SK-N-SH (cell line): Measurements from ENCODE around the gene RIPOR2. TPM values are rescaled to one million over a fixed set of nuclear protein-coding genes. Genes with fewer than 3 reads are reported as not detected.
A peak's percentile ranks its signal among the peaks of the same experiment; 100 is the strongest.

Experiments used
- CTCF ChIA-PET: fragments of 300-600, 350-600 bp; formaldehyde crosslinking; extraction: SDS; loops from one replicate; lab custom pipeline; 2021; lab: Yijun Ruan, JAX
- POLR2A ChIA-PET: fragments of 350-600 bp; sonication (Branson Sonifier 250); formaldehyde crosslinking; extraction: SDS; loops from one replicate; lab custom pipeline; 2020; ENCODE audit warnings: antibody characterized with exemption, inconsistent platforms; lab: Yijun Ruan, JAX
- DNase-seq: peaks from one replicate; pipeline ENCODE4 v3.0.0; 2012
- H2AFZ ChIP-seq: fragments of 200-600 bp; sonication (generic); 2 replicates; pipeline ENCODE4 v1.8.1; 2016; ENCODE audit warnings: antibody characterized with exemption, mild to moderate bottlenecking, low read depth
- H3F3A ChIP-seq: fragments of 200-600 bp; sonication (generic); replicated peaks from 2 replicates; pipeline ENCODE3; 2016; ENCODE audit warnings: antibody characterized with exemption, mild to moderate bottlenecking; ENCODE audit not compliant: insufficient read depth
- H3K27ac ChIP-seq, 2 experiments: fragments of 200-500 bp in 1 of 2; fragments of 200-600 bp in 1 of 2; sonication (Bioruptor generic) in 1 of 2; sonication (generic), shearing (Covaris generic) in 1 of 2; 2 replicates each; pipeline versions ENCODE4 v1.5.1 to v1.6.1; 2014 to 2016; ENCODE audit warnings: low read depth in 2 of 2, inconsistent platforms in 1 of 2, low read length in 1 of 2, mild to moderate bottlenecking in 1 of 2, mixed read lengths in 1 of 2
- H3K27me3 ChIP-seq: fragments of 200-600 bp; sonication (generic), shearing (Covaris generic); 2 replicates; pipeline ENCODE4 v1.6.1; 2016; ENCODE audit warnings: mixed run types; ENCODE audit not compliant: insufficient read depth
- H3K36me3 ChIP-seq, 2 experiments: fragments of 200-500 bp in 1 of 2; fragments of 200-600 bp in 1 of 2; sonication (Bioruptor generic) in 1 of 2; sonication (generic) in 1 of 2; replicated peaks in 1 of 2; 2 replicates each; pipeline versions ENCODE3 to v1.5.1; 2014 to 2016; ENCODE audit warnings: low read length in 1 of 2, mild to moderate bottlenecking in 1 of 2; ENCODE audit not compliant: insufficient read depth in 2 of 2, control insufficient read depth in 1 of 2
- H3K4me1 ChIP-seq, 2 experiments: fragments of 200-500 bp in 1 of 2; fragments of 200-600 bp in 1 of 2; sonication (Bioruptor generic) in 1 of 2; sonication (generic), shearing (Covaris generic) in 1 of 2; 2 replicates each; pipeline versions ENCODE4 v1.5.1 to v1.6.1; 2014 to 2016; ENCODE audit warnings: low read depth in 1 of 2, low read length in 1 of 2, mixed run types in 1 of 2; ENCODE audit not compliant: insufficient read depth in 2 of 2, control insufficient read depth in 1 of 2
- H3K4me2 ChIP-seq: fragments of 200-600 bp; sonication (generic), shearing (Covaris generic); 2 replicates; pipeline ENCODE4 v1.6.1; 2017; ENCODE audit warnings: mixed run types
- H3K4me3 ChIP-seq, 2 experiments: fragments of 200-500 bp in 1 of 2; fragments of 200-600 bp in 1 of 2; sonication (Bioruptor generic) in 1 of 2; sonication (generic), shearing (Covaris generic) in 1 of 2; 2 replicates each; pipeline versions ENCODE4 v1.5.1 to v1.8.1; 2014 to 2016; ENCODE audit warnings: low read depth in 2 of 2, inconsistent platforms in 1 of 2, low read length in 1 of 2, mild to moderate bottlenecking in 1 of 2, mixed read lengths in 1 of 2, moderate library complexity in 1 of 2
- H3K79me2 ChIP-seq: fragments of 200-600 bp; sonication (generic); 2 replicates; pipeline ENCODE4 v1.8.1; 2017; ENCODE audit warnings: mild to moderate bottlenecking; ENCODE audit not compliant: insufficient read depth
- H3K9ac ChIP-seq: fragments of 200-600 bp; sonication (generic); 2 replicates; pipeline ENCODE4 v1.6.1; 2017; ENCODE audit warnings: mixed run types
- H3K9me2 ChIP-seq: fragments of 200-600 bp; sonication (generic); 2 replicates; pipeline ENCODE4 v1.6.1; 2017; ENCODE audit warnings: mixed run types
- H3K9me3 ChIP-seq: fragments of 200-600 bp; sonication (generic); 2 replicates; pipeline ENCODE4 v1.6.1; 2017; ENCODE audit warnings: mixed run types, mild to moderate bottlenecking, moderate library complexity
- H4K20me1 ChIP-seq: fragments of 200-600 bp; sonication (generic); 2 replicates; pipeline ENCODE4 v1.6.1; 2017; ENCODE audit warnings: mild to moderate bottlenecking, mixed run types; ENCODE audit not compliant: insufficient read depth
- EP300 ChIP-seq, 2 experiments: IDR thresholded peaks; 2 replicates each; pipeline versions ENCODE4 v1.4.0 to v1.6.1; 2012; ENCODE audit warnings: borderline replicate concordance in 1 of 2, low read depth in 1 of 2, low read length in 1 of 2
- EZH2phosphoT487 ChIP-seq: fragments of 200-600 bp; sonication (generic); IDR thresholded peaks from 2 replicates; pipeline ENCODE4 v1.6.1; 2017; ENCODE audit warnings: low read depth, mixed run types, mild to moderate bottlenecking, antibody characterized with exemption, moderate library complexity, borderline replicate concordance
- FOSL2 ChIP-seq: IDR thresholded peaks from 2 replicates; pipeline ENCODE4 v1.4.0; 2012; ENCODE audit warnings: low read depth, mild to moderate bottlenecking, moderate library complexity, borderline replicate concordance
- FOXM1 ChIP-seq: IDR thresholded peaks from 2 replicates; pipeline ENCODE4 v1.4.0; 2012; ENCODE audit warnings: low read depth, mild to moderate bottlenecking
- MEF2A ChIP-seq: IDR thresholded peaks from 2 replicates; pipeline ENCODE4 v1.4.0; 2012; ENCODE audit warnings: low read depth, borderline replicate concordance
- RAD21 ChIP-seq: IDR thresholded peaks from 2 replicates; pipeline ENCODE4 v1.6.1; 2012; ENCODE audit warnings: mild to moderate bottlenecking, low read length
- RXRA ChIP-seq: IDR thresholded peaks from 2 replicates; pipeline ENCODE4 v1.4.0; 2012; ENCODE audit warnings: low read depth, mild to moderate bottlenecking, borderline replicate concordance
- WGBS: methylation state at CpG from one replicate; pipeline ENCODE4 v1.1.6; 2017; ENCODE audit warnings: low lambda C conversion rate; 5-methylcytosine and 5-hydroxymethylcytosine counted together
- polyA plus RNA-seq, 3 experiments: library from polyadenylated mRNA; depleted of rRNA; stranded (reverse); fragments of >200 nt; gene quantifications; 2 replicates each; pipeline ENCODE4 v1.2.3, GENCODE V29; 2012
- TF ChIP-seq, protein P1 (sequence below): IDR thresholded peaks from 2 replicates; pipeline ENCODE4 v1.4.0; 2012; ENCODE audit warnings: low read depth, borderline replicate concordance
- TF ChIP-seq, protein P2 (sequence below): fragments of 200-600 bp; sonication (generic); IDR thresholded peaks from 2 replicates; pipeline ENCODE4 v1.6.1; 2017; ENCODE audit warnings: antibody characterized with exemption, mild to moderate bottlenecking, moderate library complexity

Gene RIPOR2
- polyA plus RNA-seq, 1 of the 3 experiments (the other 2 are of a cell fraction) = 0.05 TPM

DNA sequence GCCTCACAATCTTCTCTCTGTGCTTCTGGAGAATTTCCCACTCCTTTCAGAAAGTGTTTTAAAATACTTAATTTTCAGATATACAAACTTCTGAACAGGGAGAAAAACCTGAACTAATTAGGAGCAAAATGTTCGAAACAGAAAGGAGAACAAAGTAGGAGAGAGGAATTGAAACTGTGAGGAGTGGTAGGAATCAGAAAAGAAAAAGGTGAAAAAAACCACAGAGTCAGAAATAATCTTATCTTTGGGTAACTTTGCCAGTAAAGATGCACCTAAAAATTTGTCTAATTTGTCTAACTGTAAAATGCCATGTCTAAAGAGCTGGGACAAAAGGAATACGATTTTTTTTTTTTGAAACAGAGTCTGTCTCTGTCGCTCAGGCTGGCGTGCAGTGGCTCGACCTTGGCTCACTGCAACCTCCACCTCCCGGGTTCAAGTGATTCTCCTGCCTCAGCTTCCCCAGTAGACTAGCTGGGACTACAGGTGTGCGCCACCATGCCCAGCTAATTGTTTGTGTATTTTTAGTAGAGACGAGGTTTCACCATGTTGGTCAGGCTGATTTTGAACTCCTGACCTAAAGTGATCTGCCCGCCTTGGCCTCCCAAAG lies 4.7 kb upstream of the RIPOR2 start:
- Histone ChIP-seq H3K36me3 (no peaks in the 10 kb centered on the region), H3F3A (no peaks in the 10 kb centered on the region), H3K9me3 (peaks cover 6% of the 10 kb centered on the region; the same call in 1 of the 2 replicates), H3K4me3 (no peak overlapping the region), H3K4me1 (no peaks in the 10 kb centered on the region), H3K27me3 (no peaks in the 10 kb centered on the region), H2AFZ (no peak overlapping the region), H3K9me2 (no peaks in the 10 kb centered on the region), H3K4me2 (no peak overlapping the region), H3K27ac (no peak overlapping the region), H4K20me1 (no peaks in the 10 kb centered on the region), H3K79me2 (no peaks in the 10 kb centered on the region), H3K9ac (no peak overlapping the region)
- POLR2A ChIA-PET = no interaction called here
- WGBS = 72% methylated on average over 9 of the region's 9 CpGs
- DNase-seq = no peak
- CTCF ChIA-PET = interaction anchor here (0.7 to 2.8 kb wide), 2 partner anchors 9 to 84 kb away, joined by 3 to 7 read pairs; no protein-coding TSS in a partner anchor
- TF ChIP-seq RXRA = no peak
- no peak for TF ChIP-seq FOSL2

DNA sequence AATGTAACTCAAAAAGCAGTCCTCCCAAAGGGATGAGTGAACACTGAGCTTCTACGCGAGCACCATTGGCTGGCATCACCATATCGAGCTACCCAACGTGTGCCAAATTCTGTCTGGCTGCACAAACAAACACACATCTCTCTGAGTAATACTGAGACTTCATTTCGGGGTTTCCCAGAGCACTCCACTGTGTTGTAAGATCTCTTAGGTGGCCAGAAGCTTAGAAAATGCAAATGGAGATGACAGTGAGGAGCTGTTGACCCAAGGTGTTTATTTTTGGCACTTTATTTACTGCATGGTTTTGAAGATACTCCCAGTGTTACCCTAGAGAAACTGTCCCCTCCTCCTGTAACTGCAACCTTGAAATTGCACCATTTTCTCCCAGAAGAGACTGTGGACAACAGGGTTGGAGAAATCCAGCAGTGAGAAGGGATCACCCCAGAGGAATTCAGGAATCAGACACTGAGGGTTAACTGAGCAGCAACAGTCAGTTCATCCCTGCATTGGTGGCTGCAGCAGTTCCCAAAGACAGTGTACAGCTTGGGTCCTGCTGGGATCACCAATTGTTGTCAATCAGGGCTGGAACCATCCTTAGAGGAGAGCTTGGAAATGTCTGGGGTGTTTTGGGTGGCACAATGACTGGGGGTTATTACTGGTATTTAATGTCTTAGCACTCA lies 1.0 kb upstream of the RIPOR2 start:
- Histone ChIP-seq H3K9me3 (no peaks in the 10 kb centered on the region), H2AFZ (no peak overlapping the region), H4K20me1 (no peaks in the 10 kb centered on the region), H3K9me2 (no peaks in the 10 kb centered on the region), H3K27ac (no peak overlapping the region), H3K4me2 (no peak overlapping the region), H3K79me2 (no peaks in the 10 kb centered on the region), H3K27me3 (no peaks in the 10 kb centered on the region), H3K4me1 (peaks cover 0 to 1% of the 10 kb centered on the region in 2 experiments; a peak in 2 of 4 replicates), H3F3A (no peaks in the 10 kb centered on the region), H3K36me3 (no peaks in the 10 kb centered on the region), H3K4me3 (no peak overlapping the region), H3K9ac (no peak overlapping the region)
- CTCF ChIA-PET = interaction anchor here (1.0 to 2.2 kb wide), 5 partner anchors 14 to 135 kb away, joined by 3 to 7 read pairs (median 3); no protein-coding TSS in a partner anchor
- DNase-seq = no peak
- POLR2A ChIA-PET = no interaction called here
- WGBS = 58% methylated on average over 5 of the region's 5 CpGs
- no peak for TF ChIP-seq EZH2phosphoT487
- TF ChIP-seq MEF2A = no peak
- TF ChIP-seq FOXM1 = no peak
- TF ChIP-seq, protein P1, sequence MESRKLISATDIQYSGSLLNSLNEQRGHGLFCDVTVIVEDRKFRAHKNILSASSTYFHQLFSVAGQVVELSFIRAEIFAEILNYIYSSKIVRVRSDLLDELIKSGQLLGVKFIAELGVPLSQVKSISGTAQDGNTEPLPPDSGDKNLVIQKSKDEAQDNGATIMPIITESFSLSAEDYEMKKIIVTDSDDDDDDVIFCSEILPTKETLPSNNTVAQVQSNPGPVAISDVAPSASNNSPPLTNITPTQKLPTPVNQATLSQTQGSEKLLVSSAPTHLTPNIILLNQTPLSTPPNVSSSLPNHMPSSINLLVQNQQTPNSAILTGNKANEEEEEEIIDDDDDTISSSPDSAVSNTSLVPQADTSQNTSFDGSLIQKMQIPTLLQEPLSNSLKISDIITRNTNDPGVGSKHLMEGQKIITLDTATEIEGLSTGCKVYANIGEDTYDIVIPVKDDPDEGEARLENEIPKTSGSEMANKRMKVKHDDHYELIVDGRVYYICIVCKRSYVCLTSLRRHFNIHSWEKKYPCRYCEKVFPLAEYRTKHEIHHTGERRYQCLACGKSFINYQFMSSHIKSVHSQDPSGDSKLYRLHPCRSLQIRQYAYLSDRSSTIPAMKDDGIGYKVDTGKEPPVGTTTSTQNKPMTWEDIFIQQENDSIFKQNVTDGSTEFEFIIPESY = no peak

DNA sequence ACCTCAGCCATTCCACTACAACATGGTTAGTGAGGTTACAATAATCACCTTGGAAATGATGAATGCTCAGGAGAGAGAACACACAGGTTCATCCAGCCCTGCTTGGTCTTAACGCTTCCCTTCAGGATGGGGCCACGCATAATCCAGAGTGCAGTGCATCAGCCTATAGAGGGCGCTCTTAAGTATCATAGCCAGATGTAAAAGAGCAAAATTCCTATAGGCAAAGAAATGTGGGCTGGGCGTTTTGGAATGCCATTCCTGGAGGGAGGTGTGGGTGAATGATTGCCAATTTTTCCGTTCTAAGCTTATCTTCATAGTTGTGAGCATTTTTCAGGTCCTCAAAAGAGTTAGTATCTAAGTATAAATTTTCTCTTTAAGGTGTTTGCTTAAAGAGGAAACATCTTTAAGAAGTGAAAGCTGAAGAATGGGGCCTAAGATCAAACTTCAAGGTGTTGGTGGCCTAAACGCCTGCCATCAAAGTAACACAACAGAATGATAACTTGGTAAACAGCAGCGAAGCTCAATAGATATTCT lies 1.8 kb downstream of the RIPOR2 start:
- Histone ChIP-seq H3K4me2 (no peak overlapping the region), H3K4me3 (no peak overlapping the region; a peak in 1 of 4 replicates), H3K27me3 (no peaks in the 10 kb centered on the region), H3K4me1 (peaks cover 9 to 12% of the 10 kb centered on the region in 2 experiments; a peak in 3 of 4 replicates), H2AFZ (no peak overlapping the region), H3F3A (peaks cover 1% of the 10 kb centered on the region), H3K27ac (no peak overlapping the region), H3K9me2 (no peaks in the 10 kb centered on the region), H4K20me1 (no peaks in the 10 kb centered on the region), H3K9ac (no peak overlapping the region), H3K36me3 (no peaks in the 10 kb centered on the region), H3K79me2 (no peaks in the 10 kb centered on the region), H3K9me3 (no peaks in the 10 kb centered on the region)
- TF ChIP-seq EP300 (IDR thresholded peaks at IDR 0.05; ENCODE audit: borderline replicate concordance in 1 of 2, low read depth in 1 of 2, low read length in 1 of 2) (no peak), RAD21 (peak; percentile 18; the same call in 1 of the 2 replicates)
- TF ChIP-seq, protein P2, sequence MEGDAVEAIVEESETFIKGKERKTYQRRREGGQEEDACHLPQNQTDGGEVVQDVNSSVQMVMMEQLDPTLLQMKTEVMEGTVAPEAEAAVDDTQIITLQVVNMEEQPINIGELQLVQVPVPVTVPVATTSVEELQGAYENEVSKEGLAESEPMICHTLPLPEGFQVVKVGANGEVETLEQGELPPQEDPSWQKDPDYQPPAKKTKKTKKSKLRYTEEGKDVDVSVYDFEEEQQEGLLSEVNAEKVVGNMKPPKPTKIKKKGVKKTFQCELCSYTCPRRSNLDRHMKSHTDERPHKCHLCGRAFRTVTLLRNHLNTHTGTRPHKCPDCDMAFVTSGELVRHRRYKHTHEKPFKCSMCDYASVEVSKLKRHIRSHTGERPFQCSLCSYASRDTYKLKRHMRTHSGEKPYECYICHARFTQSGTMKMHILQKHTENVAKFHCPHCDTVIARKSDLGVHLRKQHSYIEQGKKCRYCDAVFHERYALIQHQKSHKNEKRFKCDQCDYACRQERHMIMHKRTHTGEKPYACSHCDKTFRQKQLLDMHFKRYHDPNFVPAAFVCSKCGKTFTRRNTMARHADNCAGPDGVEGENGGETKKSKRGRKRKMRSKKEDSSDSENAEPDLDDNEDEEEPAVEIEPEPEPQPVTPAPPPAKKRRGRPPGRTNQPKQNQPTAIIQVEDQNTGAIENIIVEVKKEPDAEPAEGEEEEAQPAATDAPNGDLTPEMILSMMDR = peak; percentile 58
- peak; percentile 12 for DNase-seq
- ChIA-PET CTCF (interaction anchor here (0.6 to 2.0 kb wide), 15 partner anchors 9 to 137 kb away, joined by 3 to 7 read pairs (median 4); no protein-coding TSS in a partner anchor), POLR2A (no interaction called here)
- WGBS = 71% methylated on average over 7 of the region's 7 CpGs
